Muscle layer of duodenum (tissue), 2 donors: ENCODE measurements around the gene C19orf25.

Source experiments
- H3K27ac ChIP-seq: one replicate; pipeline ENCODE4 v1.7.0; 2013; ENCODE audit warnings: mild to moderate bottlenecking, low read length
- H3K27me3 ChIP-seq: one replicate; pipeline ENCODE4 v1.7.0; 2013; ENCODE audit warnings: low read depth, mild to moderate bottlenecking, control low read depth, low read length
- H3K36me3 ChIP-seq, 2 donors: one replicate each; pipeline ENCODE4 v1.7.0; 2013; ENCODE audit warnings: low read length in 2 of 2, control low read depth in 1 of 2, mild to moderate bottlenecking in 1 of 2; ENCODE audit not compliant: insufficient read depth in 2 of 2, control insufficient read depth in 1 of 2
- H3K4me1 ChIP-seq, 2 donors: one replicate each; pipeline ENCODE4 v1.7.0; 2013; ENCODE audit warnings: low read length in 2 of 2, mild to moderate bottlenecking in 2 of 2, control low read depth in 1 of 2, moderate library complexity in 1 of 2; ENCODE audit not compliant: insufficient read depth in 2 of 2, control insufficient read depth in 1 of 2
- H3K4me3 ChIP-seq, 2 donors: one replicate each; pipeline ENCODE4 v1.7.0; 2013; ENCODE audit warnings: low read length in 2 of 2, low read depth in 1 of 2, mild to moderate bottlenecking in 1 of 2
- H3K9me3 ChIP-seq, 2 donors: one replicate each; pipeline ENCODE4 v1.7.0; 2013; ENCODE audit warnings: low read length in 2 of 2, control low read depth in 1 of 2, mild to moderate bottlenecking in 1 of 2; ENCODE audit not compliant: control insufficient read depth in 1 of 2
- donor health status: healthy.

C19orf25 gene

DNA sequence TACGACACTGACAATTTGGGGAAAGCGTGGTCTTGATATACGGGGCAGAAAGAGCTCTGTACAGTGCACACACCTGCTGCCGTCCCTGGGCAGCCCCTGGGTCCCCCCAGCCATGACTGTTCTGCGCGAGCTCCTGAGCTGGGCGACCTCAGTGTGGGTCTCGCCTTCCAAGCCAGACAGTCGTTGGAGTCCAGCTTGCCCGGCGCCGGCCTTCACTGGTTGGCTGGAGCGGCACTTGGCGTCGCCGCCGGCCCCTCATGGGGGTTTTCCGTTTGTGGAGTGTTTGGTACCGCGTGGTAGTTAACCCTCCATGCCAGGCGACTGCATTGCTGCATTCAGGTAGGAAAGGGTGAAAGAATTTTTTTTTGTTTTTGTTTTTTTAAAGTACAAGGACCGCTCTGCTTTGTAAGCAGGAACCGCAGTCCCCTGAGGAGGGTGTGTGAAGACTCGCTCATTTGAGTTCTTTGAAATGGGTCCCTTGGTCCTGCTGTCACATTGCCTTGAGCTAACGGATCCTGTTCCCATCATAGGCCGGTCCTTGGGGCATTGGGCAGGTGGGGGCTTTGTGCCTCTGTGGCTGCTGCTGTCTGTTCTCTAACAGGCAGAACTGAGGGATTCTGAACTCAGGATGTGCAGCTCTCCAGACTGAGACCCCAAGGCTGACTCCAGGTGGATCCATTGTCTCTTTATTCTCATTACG lies 51.6 kb downstream of the C19orf25 start:
- no peak overlapping the region for H3K4me3 ChIP-seq
- peaks cover 33 to 88% of the 10 kb centered on the region in 2 donors for H3K36me3 ChIP-seq
- no peaks in the 10 kb centered on the region for H3K9me3 ChIP-seq

DNA sequence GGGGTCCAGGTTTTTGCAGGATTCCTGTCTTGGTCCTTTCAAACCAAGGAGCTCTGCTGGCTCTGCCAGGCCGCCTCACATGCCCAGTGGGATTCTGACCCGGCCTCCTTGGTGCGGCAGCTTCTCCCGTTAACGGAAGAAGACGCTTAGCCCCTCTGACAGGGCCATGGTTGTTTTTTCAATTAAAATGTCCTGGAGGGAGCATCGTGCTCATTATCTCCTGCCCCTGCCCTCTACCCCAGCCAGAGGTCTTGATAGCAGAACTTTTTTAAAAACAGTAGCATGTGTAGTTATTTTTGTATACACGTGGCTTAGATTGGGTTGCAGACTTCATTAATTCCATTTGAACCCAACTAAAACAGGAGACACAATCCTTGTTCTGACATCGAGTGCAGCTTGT lies 52.3 kb downstream of the C19orf25 start:
- no peaks in the 10 kb centered on the region for H3K27me3 ChIP-seq
- H3K9me3 ChIP-seq = no peaks in the 10 kb centered on the region
- peaks cover 34 to 88% of the 10 kb centered on the region in 2 donors for H3K36me3 ChIP-seq
- no peaks in the 10 kb centered on the region for H3K4me1 ChIP-seq
- H3K4me3 ChIP-seq = no peak overlapping the region
- H3K27ac ChIP-seq = no peak overlapping the region

More for the DNA sequence above, 51.6 kb downstream of the C19orf25 start:
- no peaks in the 10 kb centered on the region for H3K4me1 ChIP-seq
- no peak overlapping the region for H3K27ac ChIP-seq
- no peaks in the 10 kb centered on the region for H3K27me3 ChIP-seq

DNA sequence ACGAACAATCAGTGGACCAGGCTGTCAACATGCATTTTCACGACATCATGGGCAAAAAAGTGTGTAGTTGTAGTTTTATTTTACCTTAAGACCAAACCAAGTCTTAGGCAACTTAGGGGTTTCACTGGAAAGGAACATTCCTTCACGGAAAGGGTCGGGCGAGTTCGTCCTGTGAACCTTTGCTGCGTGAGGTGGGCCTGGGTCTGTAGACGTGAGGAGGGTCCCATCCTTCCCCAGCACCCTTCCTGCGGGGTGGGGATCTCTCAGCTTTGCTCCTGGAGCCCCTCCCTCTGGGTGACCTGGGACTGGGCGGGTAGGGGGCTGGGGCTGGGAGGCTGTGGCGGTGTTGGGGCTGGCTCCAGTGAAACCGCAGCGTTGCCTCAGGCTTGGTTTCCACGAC lies 53.1 kb downstream of the C19orf25 start:
- Histone ChIP-seq H3K27me3 (no peaks in the 10 kb centered on the region), H3K36me3 (peaks cover 35 to 92% of the 10 kb centered on the region in 2 donors), H3K9me3 (no peaks in the 10 kb centered on the region), H3K27ac (no peak overlapping the region), H3K4me1 (no peaks in the 10 kb centered on the region), H3K4me3 (no peak overlapping the region)

DNA sequence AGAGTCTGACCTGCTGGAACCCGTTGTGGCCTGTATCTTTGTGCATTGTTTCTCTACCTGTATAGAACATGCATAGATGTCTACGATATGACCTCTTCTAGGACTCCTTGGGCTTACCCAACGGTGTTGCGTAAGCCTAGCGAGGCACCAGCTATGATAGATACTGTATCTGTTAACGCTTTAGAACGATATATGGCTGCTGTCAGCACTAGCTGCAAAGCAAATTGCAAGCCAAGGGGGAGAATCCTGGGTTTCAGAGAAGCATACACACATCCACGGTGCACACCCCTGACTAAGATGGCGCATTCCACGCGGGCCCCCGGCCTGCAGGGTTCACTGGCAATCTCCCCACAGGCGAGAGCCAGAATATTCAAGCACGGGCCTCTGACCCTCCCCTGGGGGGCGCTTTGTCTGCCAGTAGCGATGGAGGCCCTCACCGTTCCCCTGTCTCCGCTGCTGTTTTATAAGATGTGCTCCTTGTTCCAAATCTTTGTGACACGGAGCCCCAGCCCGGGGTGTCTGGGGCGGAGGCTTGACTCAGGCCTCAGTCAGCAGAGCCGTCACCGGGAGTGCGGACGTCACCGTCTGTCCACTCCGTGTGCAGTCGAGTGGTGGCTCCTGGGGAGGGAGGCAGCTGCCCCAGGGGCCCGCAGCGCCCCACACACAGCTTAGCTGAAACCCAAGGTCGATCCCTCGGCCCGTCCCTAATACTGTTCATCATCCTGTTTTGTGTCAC lies 53.7 kb downstream of the C19orf25 start:
- no peaks in the 10 kb centered on the region for H3K4me1 ChIP-seq
- no peaks in the 10 kb centered on the region for H3K27me3 ChIP-seq
- H3K9me3 ChIP-seq = no peaks in the 10 kb centered on the region
- no peak overlapping the region for H3K4me3 ChIP-seq
- H3K36me3 ChIP-seq = peaks cover 39 to 96% of the 10 kb centered on the region in 2 donors
- H3K27ac ChIP-seq = no peak overlapping the region

DNA sequence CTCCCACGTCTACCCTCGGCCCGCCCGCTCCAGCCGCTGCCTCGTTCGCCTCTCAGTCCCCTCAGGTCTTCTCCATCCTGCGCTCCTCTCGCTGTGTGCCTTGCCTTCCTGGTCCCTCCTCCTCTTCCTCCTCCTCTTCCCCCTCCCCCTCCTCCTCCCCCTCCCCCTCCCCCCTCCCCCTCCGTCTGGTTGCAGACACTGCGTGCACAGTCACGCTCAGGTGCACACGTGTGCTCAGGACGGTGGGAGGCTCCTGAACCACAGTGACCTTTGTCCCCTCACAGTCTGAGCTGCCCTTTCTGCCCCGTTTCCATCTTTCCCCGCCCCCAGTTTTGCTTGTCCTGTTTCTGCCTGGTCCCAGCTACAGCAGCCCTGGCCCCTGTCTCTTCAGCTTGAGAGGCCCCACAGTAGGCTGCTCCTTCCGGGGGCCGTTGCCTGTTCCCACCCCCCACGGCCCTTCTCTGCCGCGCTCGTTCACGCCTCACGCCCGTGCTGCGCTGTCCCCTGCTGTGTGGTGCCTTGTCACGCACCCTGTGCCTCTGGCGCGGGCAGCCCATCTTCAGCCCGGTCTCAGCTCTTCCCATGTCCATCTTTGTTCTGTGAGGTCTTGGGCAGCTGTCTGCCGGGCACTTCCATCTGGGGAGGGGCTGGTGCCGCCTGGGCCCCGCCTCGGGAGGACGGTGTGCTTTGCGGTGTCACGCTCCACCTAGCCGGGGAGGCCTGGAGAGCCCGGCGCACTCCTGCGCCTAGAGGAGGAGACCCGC lies 54.6 kb downstream of the C19orf25 start:
- H3K4me3 ChIP-seq = no peak overlapping the region
- no peak overlapping the region for H3K27ac ChIP-seq

DNA sequence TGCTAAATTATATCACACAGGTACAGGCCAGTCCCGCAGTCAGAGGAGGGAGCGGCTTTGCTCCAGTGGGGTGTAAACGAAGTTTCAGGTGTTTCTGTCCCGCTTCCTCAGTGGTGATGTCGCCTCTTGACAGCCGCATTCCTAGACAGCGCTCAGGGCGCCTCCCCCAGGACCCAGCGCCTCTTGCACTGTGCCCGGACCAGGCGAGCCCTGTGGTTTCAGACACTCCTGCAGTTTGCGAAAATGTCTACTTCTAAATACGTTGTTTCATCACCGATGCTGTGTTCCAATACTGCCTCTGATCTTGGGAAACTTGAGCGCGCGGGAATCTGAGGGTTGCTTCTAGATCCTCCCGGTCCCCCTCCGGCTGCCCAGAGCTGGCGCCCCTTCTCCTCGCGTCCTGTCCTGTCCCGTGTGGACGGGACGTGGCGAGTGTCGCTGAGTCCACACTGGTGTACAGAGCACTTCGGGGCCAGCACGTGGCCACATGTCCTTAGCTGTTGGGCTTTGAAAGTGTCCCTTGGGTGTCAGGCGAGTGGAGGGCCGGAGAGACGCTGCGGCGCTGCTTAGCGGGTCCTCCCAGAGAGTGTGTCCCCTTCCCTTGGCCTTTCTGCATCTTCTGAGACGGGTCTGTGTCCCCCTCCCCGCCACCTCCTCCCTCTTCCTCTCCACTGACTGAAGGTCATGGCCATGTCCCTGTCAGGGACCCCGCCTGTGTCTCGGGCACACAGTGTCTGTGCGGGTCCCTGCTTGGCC lies 55.4 kb downstream of the C19orf25 start:
- H3K27me3 ChIP-seq = no peaks in the 10 kb centered on the region
- no peak overlapping the region for H3K4me3 ChIP-seq
- peaks cover 39 to 93% of the 10 kb centered on the region in 2 donors for H3K36me3 ChIP-seq
- no peaks in the 10 kb centered on the region for H3K4me1 ChIP-seq
- H3K27ac ChIP-seq = no peak overlapping the region
- H3K9me3 ChIP-seq = no peaks in the 10 kb centered on the region

More for the DNA sequence above, 54.6 kb downstream of the C19orf25 start:
- no peaks in the 10 kb centered on the region for H3K4me1 ChIP-seq
- H3K9me3 ChIP-seq = no peaks in the 10 kb centered on the region
- no peaks in the 10 kb centered on the region for H3K27me3 ChIP-seq
- peaks cover 39 to 93% of the 10 kb centered on the region in 2 donors for H3K36me3 ChIP-seq
